Fibroblast of lung (primary cell): ENCODE measurements around the gene TIGD1. TPM values are rescaled to one million over a fixed set of nuclear protein-coding genes. Genes with fewer than 3 reads are reported as not detected.

Experiments
- DNase-seq, 2 donors: peaks; one replicate each; pipeline versions ENCODE4 v3.0.0 to v3.0.0-alpha.2; 2010; ENCODE audit warnings: low read depth in 2 of 2
- H2AFZ ChIP-seq: 2 replicates; pipeline ENCODE4 v1.5.1; 2012; ENCODE audit warnings: low read length, control low read depth, inconsistent platforms
- H3K27ac ChIP-seq: 2 replicates; pipeline ENCODE4 v1.5.1; 2011; ENCODE audit warnings: low read length, control low read depth; ENCODE audit not compliant: insufficient read depth
- H3K27me3 ChIP-seq: 2 replicates; pipeline ENCODE4 v1.5.1; 2011; ENCODE audit warnings: mild to moderate bottlenecking, low read length; ENCODE audit not compliant: control insufficient read depth, insufficient read depth
- H3K36me3 ChIP-seq: 2 replicates; pipeline ENCODE4 v1.5.1; 2011; ENCODE audit warnings: low read length; ENCODE audit not compliant: control insufficient read depth, insufficient read depth
- H3K4me1 ChIP-seq: 2 replicates; pipeline ENCODE4 v1.5.1; 2011; ENCODE audit warnings: low read length; ENCODE audit not compliant: control insufficient read depth, insufficient read depth; ENCODE audit errors: extremely low read depth
- H3K4me2 ChIP-seq: 2 replicates; pipeline ENCODE4 v1.5.1; 2011; ENCODE audit warnings: low read length, control low read depth; ENCODE audit not compliant: insufficient read depth; ENCODE audit errors: extremely low read depth
- H3K4me3 ChIP-seq, 4 experiments: fragments of 200-600 bp in 1 of 4; sonication (generic) in 1 of 4; replicated peaks in 1 of 4; 2 replicates each; pipeline ENCODE4 v1.5.1; 2011 to 2016; ENCODE audit warnings: low read length in 4 of 4, low read depth in 3 of 4, mild to moderate bottlenecking in 3 of 4, control low read depth in 2 of 4, inconsistent platforms in 1 of 4, mixed read lengths in 1 of 4; ENCODE audit not compliant: insufficient read depth in 1 of 4; ENCODE audit errors: control extremely low read depth in 1 of 4
- H3K79me2 ChIP-seq: 2 replicates; pipeline ENCODE4 v1.5.1; 2012; ENCODE audit warnings: mild to moderate bottlenecking, low read length, inconsistent platforms; ENCODE audit not compliant: control insufficient read depth, insufficient read depth
- H3K9ac ChIP-seq: 2 replicates; pipeline ENCODE4 v1.5.1; 2011; ENCODE audit warnings: mild to moderate bottlenecking, low read length, control low read depth; ENCODE audit not compliant: insufficient read depth
- H3K9me3 ChIP-seq: 2 replicates; pipeline ENCODE4 v1.5.1; 2012; ENCODE audit warnings: low read depth, low read length; ENCODE audit not compliant: control insufficient read depth, insufficient read depth
- H4K20me1 ChIP-seq: 2 replicates; pipeline ENCODE4 v1.5.1; 2011; ENCODE audit warnings: low read length; ENCODE audit not compliant: control insufficient read depth, insufficient read depth; ENCODE audit errors: extremely low read depth
- CTCF ChIP-seq, 2 donors: IDR thresholded peaks in 1 of 2; conservative IDR thresholded peaks in 1 of 2; 1 replicate in 1 of 2; 2 replicates in 1 of 2; pipeline ENCODE4 v1.5.1; 2011 to 2012; ENCODE audit warnings: low read length in 2 of 2, control low read depth in 1 of 2, inconsistent platforms in 1 of 2, low read depth in 1 of 2, mild to moderate bottlenecking in 1 of 2
- EZH2 ChIP-seq: IDR thresholded peaks from 2 replicates; pipeline ENCODE4 v1.5.1; 2012; ENCODE audit warnings: low read length, control low read depth, mild to moderate bottlenecking; ENCODE audit errors: missing control alignments
- polyA plus RNA-seq, 2 donors: library from polyadenylated mRNA; depleted of rRNA in 1 of 2; stranded (reverse) in 1 of 2; unstranded in 1 of 2; fragments of >200 nt; gene quantifications; 2 replicates each; pipeline ENCODE4 v1.2.1, GENCODE V29; 2011 to 2012; ENCODE audit warnings: missing spikeins in 1 of 2
- total RNA-seq: library from RNA; depleted of rRNA; stranded (reverse); fragments of >200 nt; gene quantifications from 2 replicates; pipeline ENCODE4 v1.2.1, GENCODE V29; 2014

The TIGD1 gene
- total and polyA plus RNA-seq, 2 donors (not counting 1 experiment from before 2014, with no cell fraction given): 2.5 to 4.0 TPM

- Histone ChIP-seq H3K4me3 (no peak overlapping the region), H3K36me3 (no peaks in the 10 kb centered on the region), H4K20me1 (no peaks in the 10 kb centered on the region), H3K9ac (no peak overlapping the region), H2AFZ (no peak overlapping the region), H3K9me3 (no peaks in the 10 kb centered on the region), H3K4me1 (no peaks in the 10 kb centered on the region), H3K27me3 (peaks cover 21% of the 10 kb centered on the region), H3K79me2 (no peaks in the 10 kb centered on the region), H3K4me2 (no peak overlapping the region), H3K27ac (no peak overlapping the region)
- TF ChIP-seq CTCF (conservative IDR thresholded peaks at IDR 0.05 in 1 of 2, IDR thresholded peaks at IDR 0.05 in 1 of 2; ENCODE audit: low read depth in 1 of 2, low read length in 2 of 2) (no peak), EZH2 (no peak)
- no peak for DNase-seq
Observed at GRCh38 chr2:232506709-232507108, 43.6 kb downstream of the TIGD1 start.

GRCh38 chr2:232505856-232506255 lies 44.5 kb downstream of the TIGD1 start:
- Histone ChIP-seq H4K20me1 (no peaks in the 10 kb centered on the region), H3K4me1 (no peaks in the 10 kb centered on the region), H3K27me3 (peaks cover 21% of the 10 kb centered on the region), H3K4me3 (no peak overlapping the region), H3K9me3 (no peaks in the 10 kb centered on the region), H3K9ac (no peak overlapping the region), H3K4me2 (no peak overlapping the region), H3K27ac (no peak overlapping the region), H3K79me2 (no peaks in the 10 kb centered on the region), H3K36me3 (no peaks in the 10 kb centered on the region), H2AFZ (no peak overlapping the region)
- DNase-seq: no peak
- no peak for TF ChIP-seq CTCF (conservative IDR thresholded peaks at IDR 0.05 in 1 of 2, IDR thresholded peaks at IDR 0.05 in 1 of 2; ENCODE audit: low read depth in 1 of 2, low read length in 2 of 2)
- no peak for TF ChIP-seq EZH2

GRCh38 chr2:232504438-232504837 lies 45.9 kb downstream of the TIGD1 start:
- H3K27ac ChIP-seq: no peak overlapping the region
- H3K9me3 ChIP-seq: no peaks in the 10 kb centered on the region
- H3K27me3 ChIP-seq: peaks cover 21% of the 10 kb centered on the region
- no peak for DNase-seq
- no peaks in the 10 kb centered on the region for H4K20me1 ChIP-seq
- H3K9ac ChIP-seq: no peak overlapping the region
- no peak overlapping the region for H2AFZ ChIP-seq
- no peaks in the 10 kb centered on the region for H3K79me2 ChIP-seq
- H3K4me1 ChIP-seq: no peaks in the 10 kb centered on the region
- no peak overlapping the region for H3K4me3 ChIP-seq
- no peak for TF ChIP-seq EZH2
- H3K4me2 ChIP-seq: no peak overlapping the region
- no peaks in the 10 kb centered on the region for H3K36me3 ChIP-seq
